ENCODE data around the gene SNRPN.
A peak's percentile ranks its signal among the peaks of the same experiment; 100 is the strongest.

SNRPN gene

DNA sequence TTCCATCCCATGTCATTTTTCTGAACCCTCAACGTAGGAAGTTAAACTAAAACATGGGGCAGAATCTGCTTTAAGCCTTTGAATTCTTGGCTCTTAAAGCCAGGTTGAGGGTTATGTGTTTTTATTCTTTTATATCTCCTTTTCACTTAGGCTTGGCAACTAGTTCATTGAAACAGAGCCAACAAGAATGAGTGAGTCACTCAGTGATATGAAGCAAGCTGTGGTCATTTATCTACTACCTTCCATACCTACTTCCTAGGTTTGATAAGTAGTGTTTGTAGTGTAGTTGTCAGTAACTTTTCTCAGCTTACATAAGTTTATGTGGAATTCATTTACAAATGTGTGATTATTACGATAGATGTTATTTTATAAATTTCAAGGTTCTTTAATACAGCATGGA, 67.4 kb downstream of the SNRPN start:
- TF ChIP-seq, protein P1, sequence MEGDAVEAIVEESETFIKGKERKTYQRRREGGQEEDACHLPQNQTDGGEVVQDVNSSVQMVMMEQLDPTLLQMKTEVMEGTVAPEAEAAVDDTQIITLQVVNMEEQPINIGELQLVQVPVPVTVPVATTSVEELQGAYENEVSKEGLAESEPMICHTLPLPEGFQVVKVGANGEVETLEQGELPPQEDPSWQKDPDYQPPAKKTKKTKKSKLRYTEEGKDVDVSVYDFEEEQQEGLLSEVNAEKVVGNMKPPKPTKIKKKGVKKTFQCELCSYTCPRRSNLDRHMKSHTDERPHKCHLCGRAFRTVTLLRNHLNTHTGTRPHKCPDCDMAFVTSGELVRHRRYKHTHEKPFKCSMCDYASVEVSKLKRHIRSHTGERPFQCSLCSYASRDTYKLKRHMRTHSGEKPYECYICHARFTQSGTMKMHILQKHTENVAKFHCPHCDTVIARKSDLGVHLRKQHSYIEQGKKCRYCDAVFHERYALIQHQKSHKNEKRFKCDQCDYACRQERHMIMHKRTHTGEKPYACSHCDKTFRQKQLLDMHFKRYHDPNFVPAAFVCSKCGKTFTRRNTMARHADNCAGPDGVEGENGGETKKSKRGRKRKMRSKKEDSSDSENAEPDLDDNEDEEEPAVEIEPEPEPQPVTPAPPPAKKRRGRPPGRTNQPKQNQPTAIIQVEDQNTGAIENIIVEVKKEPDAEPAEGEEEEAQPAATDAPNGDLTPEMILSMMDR (IDR thresholded peaks at IDR 0.05; ENCODE audit: low read length, missing control alignments): no peak
- DNase-seq (ENCODE audit: low read depth): peak; percentile 59
- no peak overlapping the region for H3K4me3 ChIP-seq (replicated peaks; ENCODE audit: low read depth, low read length)

All from fibroblast of pulmonary artery (primary cell).